ENCODE data around the gene DDRGK1.
"Not testable (repeated sequence)": the region's sequence is repeated elsewhere in the genome, so short reads cannot be mapped to it uniquely, and the experiment has no call there.

Gene DDRGK1

GRCh38 chr20:3210346-3210745 lies 5.9 kb upstream of the DDRGK1 start:
- DNase-seq, result no peak

GRCh38 chr20:3209946-3210317 lies 5.5 kb upstream of the DDRGK1 start:
- DNase-seq, result no peak

GRCh38 chr20:3209257-3209945 lies 4.9 kb upstream of the DDRGK1 start, which contains the start of gene ITPA:
TSS of gene ITPA (plus strand) at chr20:3209498. CDS start at chr20:3209552, 54 bp downstream.
- DNase-seq, result peak; percentile 52

- DNase-seq, result no peak
Observed at GRCh38 chr20:3208786-3209256, 4.3 kb upstream of the DDRGK1 start.

- DNase-seq, result peak; percentile 7
Observed at GRCh38 chr20:3203315-3204123, 963 bp downstream of the DDRGK1 start.

GRCh38 chr20:3202965-3203314 lies 1.5 kb downstream of the DDRGK1 start:
- no peak for DNase-seq

GRCh38 chr20:3199976-3200755 lies 4.3 kb downstream of the DDRGK1 start:
- DNase-seq, result no peak

GRCh38 chr20:3199206-3199605 lies 5.3 kb downstream of the DDRGK1 start:
- DNase-seq, result no peak

GRCh38 chr20:3195590-3196237 lies 8.8 kb downstream of the DDRGK1 start:
- no peak for DNase-seq

- DNase-seq, result no peak
Observed at GRCh38 chr20:3194617-3195280, 9.7 kb downstream of the DDRGK1 start.

GRCh38 chr20:3193806-3194616 lies 10.5 kb downstream of the DDRGK1 start:
- no peak for DNase-seq

- DNase-seq, result no peak
Observed at GRCh38 chr20:3192226-3193015, 12.1 kb downstream of the DDRGK1 start.

- DNase-seq, result no peak
Observed at GRCh38 chr20:3190681-3191111, 13.8 kb downstream of the DDRGK1 start.

- no peak for DNase-seq
Observed at GRCh38 chr20:3189561-3190131, 14.8 kb downstream of the DDRGK1 start.

GRCh38 chr20:3188823-3189413 lies 15.6 kb downstream of the DDRGK1 start:
- DNase-seq, result no peak

GRCh38 chr20:3187861-3188260 lies 16.6 kb downstream of the DDRGK1 start:
- DNase-seq, result not testable (repeated sequence)

GRCh38 chr20:3183896-3184612 lies 20.4 kb downstream of the DDRGK1 start:
- no peak for DNase-seq

GRCh38 chr20:3182429-3182828 lies 22.1 kb downstream of the DDRGK1 start:
- not testable (repeated sequence) for DNase-seq

GRCh38 chr20:3181270-3181669 lies 23.2 kb downstream of the DDRGK1 start:
- no peak for DNase-seq

All from activated CD4-positive, alpha-beta T cell treated with anti-CD3 and anti-CD28 coated beads, Interleukin-2, amount 50 U/mL, for 1 hour (primary cell).